Activated effector memory CD4-positive, alpha-beta T cell treated with anti-CD3 and anti-CD28 coated beads, Interleukin-2, amount 50 U/mL, for 16 hours (primary cell): ENCODE measurements around the gene NSD2.
A peak's percentile ranks its signal among the peaks of the same experiment; 100 is the strongest.

ENCODE experiments used
- DNase-seq: peaks from one replicate; pipeline ENCODE4 v3.0.0-alpha.2; 2020

The NSD2 gene

GRCh38 chr4:1975391-1975801, 104.2 kb downstream of the NSD2 start:
- peak; percentile 44 for DNase-seq

- no peak for DNase-seq
These were observed 104.7 kb downstream of the NSD2 start for GRCh38 chr4:1975880-1976279.

- DNase-seq = peak; percentile 58
These were observed 105.5 kb downstream of the NSD2 start for GRCh38 chr4:1976416-1977352.

GRCh38 chr4:1978226-1978625, 107.0 kb downstream of the NSD2 start:
- no peak for DNase-seq

GRCh38 chr4:1978741-1979476, 107.7 kb downstream of the NSD2 start:
- DNase-seq = peak; percentile 58

GRCh38 chr4:1979477-1980196, 108.4 kb downstream of the NSD2 start:
- DNase-seq = no peak

GRCh38 chr4:1980561-1981041, 109.4 kb downstream of the NSD2 start:
- DNase-seq = no peak

- peak; percentile 62 for DNase-seq
These were observed 110.3 kb downstream of the NSD2 start for GRCh38 chr4:1981251-1982058.

- DNase-seq = no peak
These were observed 111.2 kb downstream of the NSD2 start for GRCh38 chr4:1982124-1983052.

- peak; percentile 61 for DNase-seq
These were observed 112.1 kb downstream of the NSD2 start for GRCh38 chr4:1983053-1983845.

GRCh38 chr4:1983846-1984405, 112.7 kb downstream of the NSD2 start:
- peak; percentile 59 for DNase-seq

- DNase-seq = peak; percentile 62
These were observed 113.4 kb downstream of the NSD2 start for GRCh38 chr4:1984406-1985191.

GRCh38 chr4:1985294-1985693, 114.1 kb downstream of the NSD2 start:
- peak; percentile 61 for DNase-seq

- DNase-seq = no peak
These were observed 114.8 kb downstream of the NSD2 start for GRCh38 chr4:1985780-1986577.

- DNase-seq = no peak
These were observed 115.5 kb downstream of the NSD2 start for GRCh38 chr4:1986578-1987210.

- no peak for DNase-seq
These were observed 116.1 kb downstream of the NSD2 start for GRCh38 chr4:1987296-1987695.

- DNase-seq = peak; percentile 56
These were observed 116.6 kb downstream of the NSD2 start for GRCh38 chr4:1987721-1988326.
